SU-DHL-6 (cell line): ENCODE results near the gene RBMS2.

Source experiments
- H2AFZ ChIP-seq: fragments of 200-600 bp; sonication (generic); 2 replicates; pipeline ENCODE4 v1.6.1; 2014; ENCODE audit warnings: low read depth, mild to moderate bottlenecking, moderate library complexity, mixed read lengths, antibody characterized with exemption, low read length; ENCODE audit not compliant: severe bottlenecking
- H3F3A ChIP-seq: fragments of 200-600 bp; shearing (Covaris generic); 2 replicates; pipeline ENCODE4 v1.6.0; 2016; ENCODE audit warnings: antibody characterized with exemption, mild to moderate bottlenecking; ENCODE audit not compliant: insufficient read depth
- H3K27ac ChIP-seq: fragments of 200-600 bp; sonication (generic); 2 replicates; pipeline ENCODE4 v1.5.1; 2016; ENCODE audit warnings: low read depth, mild to moderate bottlenecking, low read length, moderate library complexity, mixed read lengths
- H3K27me3 ChIP-seq: fragments of 200-600 bp; sonication (generic), shearing (Covaris generic); 2 replicates; pipeline ENCODE4 v1.6.0; 2014; ENCODE audit warnings: mild to moderate bottlenecking, low read length
- H3K36me3 ChIP-seq: fragments of 200-600 bp; sonication (generic); 2 replicates; pipeline ENCODE4 v1.6.1; 2014; ENCODE audit warnings: mild to moderate bottlenecking, low read length, mixed read lengths
- H3K4me2 ChIP-seq: fragments of 300-600, 200-600 bp; shearing (Covaris generic), sonication (generic); 2 replicates; pipeline ENCODE4 v1.6.0; 2014; ENCODE audit warnings: low read length, low read depth, mild to moderate bottlenecking; ENCODE audit not compliant: poor library complexity, severe bottlenecking
- H3K4me3 ChIP-seq: fragments of 200-600 bp; sonication (generic); 2 replicates; pipeline ENCODE4 v1.5.1; 2014; ENCODE audit warnings: antibody characterized with exemption, low read length, mild to moderate bottlenecking, mixed read lengths; ENCODE audit not compliant: insufficient read depth, poor library complexity, severe bottlenecking
- H3K79me2 ChIP-seq: fragments of 200-600 bp; sonication (generic); 2 replicates; pipeline ENCODE4 v1.6.1; 2014; ENCODE audit warnings: mild to moderate bottlenecking, low read length, moderate library complexity; ENCODE audit not compliant: insufficient read depth
- H3K9ac ChIP-seq: fragments of 200-600 bp; sonication (generic); 2 replicates; pipeline ENCODE4 v1.7.0; 2014; ENCODE audit warnings: mild to moderate bottlenecking, low read length
- H3K9me2 ChIP-seq: fragments of 200-600 bp; sonication (generic); replicated peaks from 2 replicates; pipeline ENCODE4 v1.6.1; 2014; ENCODE audit warnings: low read length; ENCODE audit not compliant: insufficient read depth
- H3K9me3 ChIP-seq: fragments of 200-600 bp; sonication (generic); 2 replicates; pipeline ENCODE4 v1.6.1; 2014; ENCODE audit warnings: low read length, mixed read lengths; ENCODE audit not compliant: insufficient read depth
- H4K20me1 ChIP-seq: fragments of 200-600 bp; sonication (generic); 2 replicates; pipeline ENCODE4 v1.6.1; 2014; ENCODE audit warnings: low read depth, mild to moderate bottlenecking, antibody characterized with exemption, low read length, moderate library complexity, mixed read lengths
- CTCF ChIP-seq: fragments of 200-600 bp; sonication (generic); IDR thresholded peaks from one replicate; pipeline ENCODE4 v1.5.1; 2017; ENCODE audit warnings: antibody characterized with exemption, mild to moderate bottlenecking, low read length, moderate library complexity; ENCODE audit not compliant: insufficient read depth, poor library complexity, severe bottlenecking
- EZH2phosphoT487 ChIP-seq: fragments of 200-600 bp; sonication (generic), shearing (Covaris generic); conservative IDR thresholded peaks from 2 replicates; pipeline ENCODE4 v1.6.1; 2018; ENCODE audit warnings: mild to moderate bottlenecking, antibody characterized with exemption, low read length, moderate library complexity, mixed read lengths

RBMS2 gene

GRCh38 chr12:56601503-56601902 is 79.9 kb downstream of the RBMS2 start:
- no peak overlapping the region for H3K27ac ChIP-seq
- H3K4me3 ChIP-seq = no peak overlapping the region
- no peaks in the 10 kb centered on the region for H3K9me2 ChIP-seq
- no peaks in the 10 kb centered on the region for H4K20me1 ChIP-seq
- H3K9ac ChIP-seq = no peak overlapping the region
- no peaks in the 10 kb centered on the region for H3K27me3 ChIP-seq
- H2AFZ ChIP-seq = no peak overlapping the region
- no peaks in the 10 kb centered on the region for H3K79me2 ChIP-seq
- no peaks in the 10 kb centered on the region for H3K9me3 ChIP-seq
- H3F3A ChIP-seq = no peaks in the 10 kb centered on the region
- H3K36me3 ChIP-seq = no peaks in the 10 kb centered on the region; the same call in 1 of the 2 replicates
- H3K4me2 ChIP-seq = no peak overlapping the region
- TF ChIP-seq CTCF (no peak), EZH2phosphoT487 (no peak)

- H2AFZ ChIP-seq = no peak overlapping the region
- no peaks in the 10 kb centered on the region for H3K79me2 ChIP-seq
- no peak overlapping the region for H3K9ac ChIP-seq
- no peak overlapping the region for H3K4me2 ChIP-seq
- no peaks in the 10 kb centered on the region for H3K9me3 ChIP-seq
- H4K20me1 ChIP-seq = no peaks in the 10 kb centered on the region
- H3K36me3 ChIP-seq = no peaks in the 10 kb centered on the region; the same call in 1 of the 2 replicates
- no peaks in the 10 kb centered on the region for H3K27me3 ChIP-seq
- no peak overlapping the region for H3K27ac ChIP-seq
- H3K9me2 ChIP-seq = no peaks in the 10 kb centered on the region
- no peak for TF ChIP-seq EZH2phosphoT487
- TF ChIP-seq CTCF = no peak
- no peaks in the 10 kb centered on the region for H3F3A ChIP-seq
- no peak overlapping the region for H3K4me3 ChIP-seq
Observed at GRCh38 chr12:56602239-56602638, 80.6 kb downstream of the RBMS2 start.

GRCh38 chr12:56604355-56604754 is 82.7 kb downstream of the RBMS2 start:
- no peaks in the 10 kb centered on the region for H3K9me2 ChIP-seq
- TF ChIP-seq CTCF (no peak), EZH2phosphoT487 (no peak)
- peaks cover 3% of the 10 kb centered on the region; the same call in 1 of the 2 replicates for H3K36me3 ChIP-seq
- no peaks in the 10 kb centered on the region for H3F3A ChIP-seq
- no peak overlapping the region for H3K4me2 ChIP-seq
- no peak overlapping the region for H3K4me3 ChIP-seq
- H3K27ac ChIP-seq = no peak overlapping the region
- no peaks in the 10 kb centered on the region for H3K79me2 ChIP-seq
- H4K20me1 ChIP-seq = no peaks in the 10 kb centered on the region
- H3K9ac ChIP-seq = no peak overlapping the region
- no peaks in the 10 kb centered on the region for H3K27me3 ChIP-seq
- H2AFZ ChIP-seq = no peak overlapping the region
- H3K9me3 ChIP-seq = no peaks in the 10 kb centered on the region
